Activated T-cell treated with anti-CD3 and anti-CD28 coated beads for 4 hours (primary cell): ENCODE results near the gene PTPRK.

Experiments
- DNase-seq: peaks from one replicate; pipeline ENCODE4 v3.0.0-alpha.2; 2020

Gene PTPRK

GRCh38 chr6:128171182-128171581 lies 349.2 kb downstream of the PTPRK start:
- no peak for DNase-seq

DNA sequence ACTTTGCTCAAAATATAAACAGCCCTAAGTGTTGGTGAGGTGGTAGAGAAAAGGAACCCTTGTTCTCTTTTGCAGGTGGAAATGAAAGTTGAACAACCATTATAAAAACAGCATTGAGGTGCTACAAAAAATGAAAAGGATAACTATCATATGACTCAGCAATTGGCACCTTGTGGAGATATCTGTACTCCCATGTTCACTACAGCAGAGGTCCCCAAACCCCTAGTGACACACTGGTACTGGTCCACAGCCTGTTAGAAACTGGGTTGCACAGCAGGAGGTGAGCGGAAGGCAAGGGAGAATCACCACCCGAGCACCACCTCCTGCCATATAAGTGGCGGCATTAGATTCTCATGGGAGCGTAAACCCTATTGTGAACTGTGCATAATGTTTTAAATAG lies 352.2 kb downstream of the PTPRK start:
- no peak for DNase-seq

DNA sequence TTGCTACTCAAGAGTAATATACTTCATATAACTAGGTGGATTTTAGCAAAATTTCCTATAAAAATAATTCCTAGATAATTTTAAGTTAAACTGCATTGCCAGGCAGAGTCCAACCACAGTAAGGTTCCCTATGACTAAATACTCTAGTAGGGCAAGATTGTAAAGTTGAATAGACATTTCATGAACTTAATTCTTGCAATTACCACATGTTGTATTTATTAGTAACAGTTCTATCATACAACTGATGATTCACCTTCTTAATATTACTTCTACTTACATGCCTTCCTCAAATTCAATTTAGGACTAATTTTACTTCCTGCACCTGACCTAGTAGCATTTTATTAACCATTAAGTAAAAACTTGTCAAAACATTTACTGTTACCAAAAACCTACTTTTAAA lies 352.8 kb downstream of the PTPRK start:
- DNase-seq: no peak

DNA sequence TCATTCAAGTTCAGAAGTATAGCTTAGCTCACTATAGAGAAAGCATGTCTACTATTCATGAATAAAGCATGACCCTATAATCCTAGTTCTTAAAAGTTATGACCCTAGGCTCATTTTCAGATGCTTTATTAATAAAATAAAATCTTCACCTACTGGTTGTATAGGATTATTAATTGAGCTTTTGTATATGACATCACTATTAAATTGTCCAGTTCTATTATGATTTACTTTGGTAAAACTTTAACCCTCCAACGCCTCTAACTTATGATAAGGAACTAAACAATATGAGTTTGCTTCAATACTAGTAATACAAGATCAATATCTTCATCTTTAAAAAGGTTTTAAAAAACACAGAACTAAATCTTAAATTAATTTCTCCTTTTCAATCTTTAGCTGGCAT lies 356.1 kb downstream of the PTPRK start:
- no peak for DNase-seq

GRCh38 chr6:128162423-128162822 lies 358.0 kb downstream of the PTPRK start:
- no peak for DNase-seq

DNA sequence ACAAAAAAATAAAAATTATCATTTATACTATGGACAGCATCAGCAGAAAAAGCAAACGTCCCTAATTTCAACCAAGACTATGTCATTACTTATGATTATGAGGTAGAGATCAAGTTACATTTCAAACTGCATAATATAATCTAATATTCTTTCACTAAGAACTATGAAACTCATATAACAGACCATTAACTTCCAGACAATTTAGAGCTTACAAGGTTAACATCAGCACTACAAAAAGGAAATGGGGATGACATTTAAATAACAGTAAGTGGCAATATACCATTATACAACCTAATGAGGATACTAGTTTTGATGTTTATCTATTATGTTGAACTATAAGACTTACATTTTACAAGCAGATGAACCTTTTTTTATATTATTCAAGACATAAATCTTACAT lies 358.6 kb downstream of the PTPRK start:
- no peak for DNase-seq

GRCh38 chr6:128161263-128161662 lies 359.1 kb downstream of the PTPRK start:
- DNase-seq: no peak

DNA sequence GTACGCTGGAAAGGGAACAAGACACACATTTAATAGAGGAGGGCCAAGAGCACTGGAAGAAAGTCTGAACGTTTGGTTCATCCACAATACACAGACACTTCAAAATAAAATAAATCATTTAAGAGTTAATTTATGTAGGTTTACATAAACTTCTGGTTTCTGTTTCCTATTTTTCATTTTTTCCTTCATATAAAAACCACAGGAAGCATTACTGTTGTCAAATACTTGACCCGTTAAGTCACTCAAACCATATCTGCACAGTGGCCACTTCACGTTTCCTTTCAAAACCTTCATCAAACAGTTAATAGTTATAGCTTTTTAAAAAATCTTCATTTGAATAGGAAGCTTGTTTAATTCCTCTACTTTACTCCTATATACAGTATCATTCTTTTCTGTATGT lies 361.9 kb downstream of the PTPRK start:
- DNase-seq: no peak

GRCh38 chr6:128156321-128157111 lies 363.9 kb downstream of the PTPRK start:
- DNase-seq: no peak

DNA sequence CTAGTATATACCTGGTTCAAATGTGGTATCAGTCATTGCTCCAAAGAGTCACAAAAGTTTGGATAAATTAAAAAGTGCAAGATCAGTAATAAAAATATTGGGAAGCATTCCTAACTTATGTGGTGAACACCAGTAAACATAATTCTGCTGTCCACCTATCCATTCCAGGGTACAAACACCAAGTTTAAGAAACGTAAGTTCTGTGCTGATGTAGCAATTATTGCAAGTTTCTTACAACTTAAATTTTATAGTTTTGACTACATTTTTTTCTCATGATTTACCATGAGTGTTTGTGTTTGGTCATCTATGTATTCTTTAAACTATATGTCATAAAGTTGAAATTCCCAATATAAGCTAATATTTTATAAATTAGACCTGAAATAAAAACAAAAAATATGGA lies 364.6 kb downstream of the PTPRK start:
- no peak for DNase-seq

DNA sequence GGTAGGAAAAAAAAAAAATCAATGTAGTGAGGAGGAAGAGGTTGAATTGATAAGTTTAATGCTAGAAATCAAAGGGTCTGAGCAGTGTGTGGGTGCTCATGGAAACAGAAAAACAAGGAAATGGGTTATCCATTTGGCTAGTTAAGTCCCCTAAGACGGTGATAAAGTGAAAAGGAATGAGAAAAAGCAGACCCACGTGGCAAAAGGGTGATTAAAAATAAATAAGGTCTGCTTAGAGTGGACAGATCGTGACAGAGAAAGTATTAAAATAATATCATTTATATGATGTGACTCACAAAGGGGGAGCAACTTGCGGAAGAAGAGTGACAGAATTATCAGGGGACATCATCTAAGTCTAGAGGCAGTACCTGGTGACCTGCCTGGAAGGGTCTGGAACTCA lies 367.8 kb downstream of the PTPRK start:
- DNase-seq: no peak

DNA sequence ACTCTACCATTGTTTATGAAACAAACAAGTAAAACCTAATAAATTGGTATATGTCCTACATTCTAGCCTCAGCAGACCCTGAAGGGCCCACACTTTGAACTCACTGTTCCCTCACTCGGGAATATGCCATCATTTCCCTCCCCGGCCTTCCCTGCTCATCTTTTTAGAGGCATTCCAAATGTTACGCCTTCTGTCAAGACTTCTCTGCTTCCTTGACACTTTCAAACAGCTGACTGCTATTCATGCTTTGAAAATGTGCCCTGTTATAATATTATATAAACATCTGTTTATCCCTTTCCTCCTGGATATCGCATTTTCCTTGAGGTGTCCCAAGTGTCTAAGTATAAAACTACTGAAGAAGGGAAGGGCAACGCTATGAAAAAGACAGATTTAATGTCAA lies 370.0 kb downstream of the PTPRK start:
- no peak for DNase-seq

DNA sequence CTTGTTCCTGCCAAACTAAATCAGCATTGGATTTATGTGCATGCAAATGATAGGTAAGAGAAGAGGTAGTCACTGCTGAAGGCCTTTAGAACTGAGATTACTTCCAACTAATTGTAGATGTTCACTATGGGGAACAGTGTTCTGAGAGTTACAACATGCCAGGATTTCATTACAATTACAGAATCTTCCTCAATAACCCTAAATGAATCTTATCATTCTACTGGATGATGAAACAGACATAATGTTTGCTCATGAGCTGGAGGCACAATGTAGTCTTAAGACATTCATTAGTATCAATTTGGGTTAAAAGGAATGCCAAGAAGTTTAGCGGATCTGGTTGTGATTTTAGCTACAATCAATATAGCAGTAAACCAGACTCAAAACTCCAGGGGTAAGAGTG lies 370.6 kb downstream of the PTPRK start:
- no peak for DNase-seq

GRCh38 chr6:128144320-128144719 lies 376.1 kb downstream of the PTPRK start:
- no peak for DNase-seq

DNA sequence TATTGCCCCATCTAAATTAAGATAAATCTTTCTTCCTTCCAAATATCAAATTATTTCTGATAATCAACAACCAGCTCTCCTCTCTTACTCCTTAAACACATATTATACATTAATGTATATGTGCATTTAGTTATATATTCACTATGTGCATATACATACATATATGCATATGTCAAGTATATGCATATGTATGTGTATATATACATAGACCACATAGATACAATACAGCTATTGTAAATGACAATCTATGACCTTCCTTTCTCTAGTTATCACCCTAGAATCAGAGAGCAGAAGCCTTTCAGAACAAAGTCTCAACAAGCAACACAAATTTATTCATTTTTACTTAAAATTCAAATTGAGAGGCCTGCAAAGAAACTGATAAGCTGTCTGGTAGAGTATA lies 378.5 kb downstream of the PTPRK start:
- DNase-seq: no peak

DNA sequence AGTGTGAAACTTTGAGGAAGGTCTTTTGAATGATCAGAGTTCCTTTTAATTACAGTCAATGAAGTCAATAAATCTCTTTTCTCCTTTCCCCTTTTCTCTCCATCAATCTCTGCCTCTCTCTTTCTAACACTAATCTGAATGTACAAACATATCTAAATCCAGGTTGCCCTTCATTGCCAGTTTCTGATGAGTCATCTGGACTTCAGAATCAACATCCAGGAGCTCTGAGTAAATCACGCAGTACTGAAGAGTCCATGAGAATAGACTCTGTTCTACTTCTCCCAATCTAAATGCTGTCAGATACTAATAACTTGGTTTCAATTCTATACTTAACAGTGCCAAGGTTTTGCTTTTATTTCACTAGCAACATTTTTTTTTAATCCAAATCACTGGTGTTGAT lies 380.9 kb downstream of the PTPRK start:
- DNase-seq: no peak

DNA sequence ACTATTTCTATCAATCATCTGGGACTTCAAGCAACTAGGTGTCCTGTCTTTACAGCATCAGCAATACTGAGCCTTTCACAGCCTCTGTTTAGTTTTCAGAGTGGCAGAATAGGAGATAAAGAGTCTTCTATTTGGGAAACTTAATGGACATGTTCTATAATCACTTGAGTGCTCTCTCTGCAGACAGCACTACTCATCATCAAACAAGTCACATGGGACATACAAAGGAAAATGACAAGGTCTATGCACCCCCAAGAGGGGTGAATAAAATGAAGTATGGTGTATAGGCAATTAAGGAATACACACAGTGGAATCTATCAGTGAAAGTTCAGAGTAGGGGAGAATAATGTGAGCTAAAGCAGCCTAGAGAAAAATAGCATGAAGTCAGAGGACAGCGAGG lies 381.7 kb downstream of the PTPRK start:
- no peak for DNase-seq

- DNase-seq: no peak
Measured at GRCh38 chr6:128135325-128135724, 385.1 kb downstream of the PTPRK start.

GRCh38 chr6:128131566-128131965 lies 388.8 kb downstream of the PTPRK start:
- DNase-seq: no peak

DNA sequence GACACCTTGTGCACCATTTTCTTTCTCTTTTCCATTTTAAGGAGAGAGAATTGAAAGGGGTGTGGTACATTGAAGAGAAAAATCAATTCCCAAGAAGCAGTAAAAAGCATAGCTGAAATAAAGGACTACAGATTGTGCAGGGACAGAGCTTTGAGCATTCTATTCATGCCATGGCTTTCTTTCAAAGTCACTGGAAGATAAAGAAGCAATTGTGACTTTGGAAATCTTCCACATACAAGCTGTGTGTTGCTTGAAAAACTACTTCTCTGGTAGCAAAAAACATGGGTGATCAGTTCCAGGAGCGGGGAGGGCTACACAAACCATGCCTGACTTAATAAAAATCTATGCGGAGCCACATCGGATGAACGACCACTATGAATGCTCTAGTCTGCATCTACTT lies 389.4 kb downstream of the PTPRK start:
- no peak for DNase-seq

DNA sequence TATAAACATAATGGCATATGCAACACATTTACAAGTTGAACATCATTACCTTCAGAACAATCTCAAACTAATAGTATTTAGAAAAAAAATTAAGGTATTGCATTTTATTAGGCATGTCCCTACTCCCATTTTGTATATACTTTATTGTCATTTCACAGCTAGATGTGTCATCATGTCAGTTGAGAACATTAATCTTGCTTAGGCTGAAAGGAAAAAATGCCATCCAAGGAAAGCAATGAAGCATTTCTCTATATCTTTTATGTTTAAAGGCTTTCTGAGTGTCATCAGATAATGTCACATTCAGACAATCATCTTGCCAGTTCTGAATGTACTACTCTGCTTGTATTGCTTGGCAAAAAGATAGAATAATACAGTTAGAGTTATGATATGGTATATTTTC lies 390.7 kb downstream of the PTPRK start:
- no peak for DNase-seq

DNA sequence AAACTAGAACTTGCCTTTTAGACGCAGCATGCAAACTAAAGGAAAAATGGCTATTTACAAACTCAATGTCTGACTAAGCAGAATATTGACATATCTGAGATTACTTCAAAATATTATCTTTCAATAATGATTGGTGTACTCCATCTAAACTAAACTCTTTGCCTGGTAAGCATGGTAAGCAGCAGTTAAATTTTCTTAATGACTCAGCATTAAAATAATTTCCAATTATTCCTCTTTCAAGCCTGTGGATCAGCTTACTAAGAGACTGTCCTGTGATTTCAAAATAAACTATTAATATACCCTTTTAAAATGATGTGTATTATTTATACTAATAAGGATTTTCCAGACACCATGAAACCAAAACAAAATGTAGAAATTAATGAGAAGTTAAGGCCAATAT lies 392.7 kb downstream of the PTPRK start:
- no peak for DNase-seq

DNA sequence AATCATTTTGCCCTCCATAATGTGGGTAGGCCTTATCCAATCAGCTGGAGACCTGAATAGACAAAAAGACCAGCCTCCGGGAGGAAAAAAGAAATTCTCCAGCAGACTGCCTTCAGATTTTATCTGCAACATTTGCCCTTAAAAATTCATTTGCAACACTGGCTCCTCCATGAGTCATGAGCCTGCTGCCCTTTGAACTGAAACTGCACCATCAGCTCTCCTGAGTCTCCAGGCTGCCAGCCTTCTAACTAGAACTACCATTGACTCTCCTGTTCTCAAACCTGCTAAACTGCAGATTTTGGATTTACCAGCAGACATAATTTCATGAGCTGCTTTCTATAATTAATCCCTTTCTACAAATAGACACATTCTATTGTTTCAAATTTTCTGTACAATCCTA lies 395.7 kb downstream of the PTPRK start:
- no peak for DNase-seq

GRCh38 chr6:128121610-128122009 lies 398.8 kb downstream of the PTPRK start:
- DNase-seq: no peak

GRCh38 chr6:128121190-128121589 lies 399.2 kb downstream of the PTPRK start:
- DNase-seq: no peak

DNA sequence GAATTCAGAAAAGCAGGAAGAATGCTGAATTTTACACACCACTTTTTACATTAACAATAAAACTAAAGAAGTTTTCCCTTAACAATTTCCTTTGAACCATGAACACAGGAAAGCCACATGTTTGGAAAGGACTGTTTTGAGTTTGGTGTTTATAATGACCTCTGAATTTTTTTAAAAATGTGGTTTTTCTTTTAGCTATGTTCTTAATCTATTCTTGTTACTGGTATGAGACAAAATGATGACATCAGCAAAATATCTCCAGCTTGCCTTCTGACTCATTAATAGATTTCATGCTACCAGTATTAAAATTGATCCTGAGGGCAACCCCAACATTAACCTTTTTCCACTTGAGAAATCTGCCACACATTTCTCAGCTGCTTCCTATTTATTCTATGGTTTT lies 402.0 kb downstream of the PTPRK start:
- no peak for DNase-seq
